NCI-H1092 (cell line): ENCODE measurements around the gene TEX13A.

Source experiments
- DNase-seq: peaks from one replicate; lab custom pipeline; 2025; lab: John Stamatoyannopoulos, UW

TEX13A gene

GRCh38 chrX:105173071-105173470, 47.4 kb downstream of the TEX13A start:
- no peak for DNase-seq
